IMR-90 (cell line): Measurements from ENCODE around the gene APIP. TPM values are rescaled to one million over a fixed set of nuclear protein-coding genes. Genes with fewer than 3 reads are reported as not detected.

Experiments used
- FOS ChIP-seq: fragments of 150-350 bp; IDR thresholded peaks from 2 replicates; pipeline ENCODE4 v1.6.1; 2016; ENCODE audit warnings: low read depth, low read length
- polyA plus RNA-seq, 3 experiments: library from polyadenylated mRNA; depleted of rRNA; stranded (reverse); fragments of >200 nt; gene quantifications; 2 replicates each; pipeline ENCODE4 v1.2.3, GENCODE V29; 2012; ENCODE audit warnings: low replicate concordance in 1 of 3
- total RNA-seq: library from RNA; depleted of rRNA; stranded (reverse); fragments of >200 nt; gene quantifications from 2 replicates; pipeline ENCODE4 v1.2.3, GENCODE V29; 2012
- TF ChIP-seq, protein P1 (sequence below): fragments of 150-350 bp; IDR thresholded peaks from 2 replicates; pipeline ENCODE4 v1.6.1; 2016; ENCODE audit warnings: low read depth, mild to moderate bottlenecking, low read length, moderate library complexity, borderline replicate concordance

The APIP gene
- total and polyA plus RNA-seq, 2 of the 4 experiments (the other 2 are of a cell fraction): 9.9 to 16.6 TPM

DNA sequence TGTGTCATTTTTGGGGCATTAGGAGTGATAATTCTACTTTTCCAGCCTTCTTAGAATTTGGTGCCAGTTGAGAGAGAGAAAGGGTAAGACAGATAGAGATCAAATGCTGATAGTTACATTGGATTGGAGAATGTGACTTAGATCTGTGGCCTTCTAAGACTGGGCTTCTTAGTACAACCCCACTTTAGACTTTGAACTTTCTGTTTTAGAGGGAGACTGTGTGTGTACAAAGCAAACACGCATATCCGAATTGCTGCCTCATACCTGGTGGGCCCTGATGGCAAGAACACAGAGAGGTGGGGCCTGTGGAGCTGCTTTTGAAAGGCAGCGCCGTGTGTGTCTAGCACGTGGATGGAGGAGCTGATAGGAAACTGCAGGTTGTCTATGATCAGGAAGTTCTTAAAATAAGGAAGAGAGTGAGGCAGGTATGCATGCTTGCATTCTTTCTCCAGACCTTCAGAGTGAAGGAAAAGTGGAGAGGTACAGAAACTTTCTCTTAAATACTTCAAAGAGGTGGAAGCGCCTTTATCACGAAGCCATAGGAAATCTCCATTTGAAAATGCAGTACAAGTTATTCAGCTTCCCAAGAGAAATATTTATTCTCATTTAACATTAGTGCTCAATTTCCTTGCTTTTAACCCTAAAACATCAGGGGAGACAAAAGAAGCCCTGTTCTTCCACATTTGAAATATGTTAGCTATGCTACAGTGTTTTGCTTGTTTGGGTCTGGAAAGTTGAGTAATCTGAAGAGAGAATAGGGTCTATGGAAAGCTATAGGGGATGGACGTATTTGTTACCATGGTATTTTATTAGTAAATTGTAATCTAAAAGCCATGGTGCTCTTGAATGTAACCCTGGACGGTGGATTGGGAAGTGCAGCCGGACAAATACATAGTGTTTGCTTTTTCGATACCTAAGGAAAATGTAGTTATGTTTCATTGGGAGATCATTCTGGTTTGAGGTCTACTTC is 13.9 kb upstream of the APIP start (continued):
- TF ChIP-seq, protein P1, sequence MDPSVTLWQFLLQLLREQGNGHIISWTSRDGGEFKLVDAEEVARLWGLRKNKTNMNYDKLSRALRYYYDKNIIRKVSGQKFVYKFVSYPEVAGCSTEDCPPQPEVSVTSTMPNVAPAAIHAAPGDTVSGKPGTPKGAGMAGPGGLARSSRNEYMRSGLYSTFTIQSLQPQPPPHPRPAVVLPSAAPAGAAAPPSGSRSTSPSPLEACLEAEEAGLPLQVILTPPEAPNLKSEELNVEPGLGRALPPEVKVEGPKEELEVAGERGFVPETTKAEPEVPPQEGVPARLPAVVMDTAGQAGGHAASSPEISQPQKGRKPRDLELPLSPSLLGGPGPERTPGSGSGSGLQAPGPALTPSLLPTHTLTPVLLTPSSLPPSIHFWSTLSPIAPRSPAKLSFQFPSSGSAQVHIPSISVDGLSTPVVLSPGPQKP: no peak
- no peak for TF ChIP-seq FOS
